NCI-H187 treated with DMSO at 0.1 percent for 48 hours (cell line): ENCODE measurements around the gene GSTM4.
"Not testable (repeated sequence)": the region's sequence is repeated elsewhere in the genome, so short reads cannot be mapped to it uniquely, and the experiment has no call there.

ENCODE experiments used
- DNase-seq: peaks from one replicate; lab custom pipeline; 2025; lab: John Stamatoyannopoulos, UW

Gene GSTM4

GRCh38 chr1:109667452-109668122, 11.7 kb downstream of the GSTM4 start, which contains the start of gene GSTM2:
GSTM2 (plus strand) TSS chr1:109668057; CDS start chr1:109668116, 59 bp downstream.
- DNase-seq: no peak

GRCh38 chr1:109668123-109668775, 12.3 kb downstream of the GSTM4 start:
- DNase-seq: no peak

GRCh38 chr1:109669246-109669948, 13.5 kb downstream of the GSTM4 start:
- no peak for DNase-seq

DNA sequence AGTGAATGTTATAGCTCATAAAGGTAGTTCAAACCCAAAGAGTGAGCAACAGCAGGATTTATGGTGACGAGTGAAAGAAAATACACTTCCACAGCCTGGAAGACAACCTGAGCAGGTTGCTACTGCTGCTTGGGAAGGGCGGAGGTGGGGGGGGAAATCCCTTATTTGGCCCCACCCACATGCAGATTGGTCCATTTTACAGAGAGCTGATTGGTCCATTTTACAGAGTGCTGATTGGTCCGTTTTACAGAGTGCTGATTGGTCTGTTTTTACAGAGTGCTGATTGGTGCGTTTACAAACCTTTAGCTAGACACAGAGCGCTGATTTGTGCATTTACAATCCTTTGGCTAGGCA, 14.0 kb downstream of the GSTM4 start:
- not testable (repeated sequence) for DNase-seq

DNA sequence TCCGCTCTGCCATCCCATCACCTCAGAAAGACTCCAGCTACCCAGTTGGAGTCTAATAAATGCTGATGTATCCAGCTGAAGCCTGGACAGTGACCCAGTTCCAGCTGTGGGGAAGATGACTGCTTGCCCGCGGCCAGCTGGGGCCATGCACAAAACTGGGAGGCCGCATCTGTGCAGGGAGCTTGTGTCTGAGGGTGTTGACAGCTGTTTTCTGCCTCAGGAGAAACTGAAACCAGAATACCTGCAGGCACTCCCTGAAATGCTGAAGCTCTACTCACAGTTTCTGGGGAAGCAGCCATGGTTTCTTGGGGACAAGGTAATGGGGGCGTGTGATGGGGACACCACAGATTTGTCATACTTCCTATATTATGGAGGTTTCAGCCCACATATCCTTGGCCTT, 15.2 kb downstream of the GSTM4 start:
- DNase-seq: no peak

DNA sequence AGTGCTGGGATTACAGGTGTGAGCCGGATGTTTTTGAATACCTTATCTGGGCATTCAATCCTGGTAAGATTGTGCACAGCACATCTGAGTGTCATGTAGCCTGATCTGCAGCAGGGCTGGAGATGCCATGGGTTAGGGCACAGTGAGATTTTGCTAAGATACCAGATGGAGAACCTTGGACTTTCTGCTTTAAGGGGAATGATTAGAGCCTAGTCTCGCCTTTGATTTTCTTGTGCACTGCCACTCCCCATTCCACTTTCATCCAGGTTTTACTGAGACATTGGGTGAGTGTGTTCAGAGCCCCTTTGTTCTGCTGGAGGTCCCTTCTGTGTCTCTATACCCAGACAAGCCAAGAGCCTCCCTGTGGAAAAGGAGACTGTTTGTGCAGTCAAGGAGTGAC, 18.0 kb downstream of the GSTM4 start:
- DNase-seq: not testable (repeated sequence)

DNA sequence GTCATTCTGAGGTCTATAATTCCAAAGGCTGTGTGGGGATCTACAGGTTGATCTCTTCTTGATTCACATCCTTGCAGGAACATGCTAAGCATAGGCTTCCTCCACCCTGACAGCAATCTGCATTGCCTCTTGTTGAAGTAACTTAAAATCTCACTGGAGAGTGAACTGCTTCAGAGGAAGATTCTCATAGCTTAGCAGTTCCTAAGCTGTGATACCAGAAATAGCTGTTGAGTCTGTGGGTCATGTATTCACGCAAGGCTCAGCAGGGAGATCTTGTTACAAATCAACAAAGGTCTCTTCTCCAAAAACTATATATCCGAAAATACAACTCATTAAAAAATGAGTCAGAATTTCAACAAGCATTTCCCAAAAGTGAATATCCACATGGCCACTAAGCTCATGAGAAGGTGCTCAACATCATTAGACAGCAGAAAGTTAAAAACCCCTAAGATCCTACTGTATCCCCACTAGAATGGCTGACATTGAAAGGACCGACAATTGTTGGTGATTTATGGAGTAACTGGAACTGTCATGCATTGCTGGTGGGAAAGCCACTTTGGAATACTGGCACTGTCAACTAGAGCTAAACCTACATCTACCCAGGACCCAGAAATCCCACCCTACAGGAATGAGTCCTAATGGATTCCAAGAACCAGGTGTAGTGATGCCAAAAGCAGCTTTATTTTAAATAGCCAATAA, 20.9 kb downstream of the GSTM4 start:
- DNase-seq: not testable (repeated sequence)

- no peak for DNase-seq
Measured at GRCh38 chr1:109677459-109677858, 21.6 kb downstream of the GSTM4 start.

- DNase-seq: not testable (repeated sequence)
Measured at GRCh38 chr1:109678637-109679036, 22.7 kb downstream of the GSTM4 start.

GRCh38 chr1:109684777-109685176, 28.9 kb downstream of the GSTM4 start:
- DNase-seq: not testable (repeated sequence)

DNA sequence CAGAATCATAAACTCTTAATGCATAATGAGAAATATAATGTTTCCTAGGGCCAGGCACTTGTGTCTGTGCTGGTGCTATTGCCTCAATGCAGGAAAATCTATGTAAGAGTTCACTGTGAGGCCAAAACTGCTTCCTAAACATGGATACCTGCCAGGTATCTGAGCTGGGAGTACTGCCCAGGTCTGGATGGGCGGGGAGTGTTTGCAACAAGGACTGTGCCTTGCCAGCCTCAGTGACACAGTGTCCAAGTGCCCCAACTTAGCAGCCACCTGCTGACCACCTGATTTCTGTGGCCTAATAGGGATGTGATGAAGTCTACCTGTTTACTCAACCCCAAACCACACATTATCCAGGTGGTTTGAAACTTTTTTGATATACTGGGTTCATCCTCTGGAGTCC, 29.5 kb downstream of the GSTM4 start:
- not testable (repeated sequence) for DNase-seq

GRCh38 chr1:109685890-109686289, 30.0 kb downstream of the GSTM4 start:
- DNase-seq: not testable (repeated sequence)

- DNase-seq: not testable (repeated sequence)
Measured at GRCh38 chr1:109687109-109687508, 31.2 kb downstream of the GSTM4 start.

GRCh38 chr1:109687641-109688499, 32.0 kb downstream of the GSTM4 start, which contains the start of gene GSTM1:
GSTM1 (plus strand) TSS chr1:109687817; CDS start chr1:109687874, 57 bp downstream.
- DNase-seq: no peak

- no peak for DNase-seq
Measured at GRCh38 chr1:109689844-109690405, 34.0 kb downstream of the GSTM4 start.

- no peak for DNase-seq
Measured at GRCh38 chr1:109691759-109692158, 35.9 kb downstream of the GSTM4 start.

- DNase-seq: not testable (repeated sequence)
Measured at GRCh38 chr1:109694400-109694799, 38.5 kb downstream of the GSTM4 start.

GRCh38 chr1:109695138-109695537, 39.2 kb downstream of the GSTM4 start:
- DNase-seq: not testable (repeated sequence)

GRCh38 chr1:109697066-109697465, 41.2 kb downstream of the GSTM4 start:
- no peak for DNase-seq

- not testable (repeated sequence) for DNase-seq
Measured at GRCh38 chr1:109697861-109698260, 42.0 kb downstream of the GSTM4 start.

GRCh38 chr1:109702940-109703339, 47.0 kb downstream of the GSTM4 start:
- not testable (repeated sequence) for DNase-seq
